Adipocyte (in vitro differentiated cells): ENCODE measurements around the gene MRPS21.
"Not testable (repeated sequence)": the region's sequence is repeated elsewhere in the genome, so short reads cannot be mapped to it uniquely, and the experiment has no call there.

Experiments
- DNase-seq: peaks from one replicate; pipeline ENCODE4 v3.0.0-alpha.2; 2015; ENCODE audit warnings: low read depth
- H3K27me3 ChIP-seq: replicated peaks from 2 replicates; pipeline ENCODE4 v1.7.0; 2013; ENCODE audit warnings: mild to moderate bottlenecking, low read length, moderate library complexity; ENCODE audit not compliant: control insufficient read depth, insufficient read depth
- H3K36me3 ChIP-seq: 2 replicates; pipeline ENCODE4 v1.7.0; 2013; ENCODE audit warnings: low read length, mild to moderate bottlenecking, moderate library complexity; ENCODE audit not compliant: control insufficient read depth, insufficient read depth, severe bottlenecking
- H3K4me1 ChIP-seq: 2 replicates; pipeline ENCODE4 v1.7.0; 2013; ENCODE audit warnings: mild to moderate bottlenecking, low read length, moderate library complexity; ENCODE audit not compliant: control insufficient read depth, insufficient read depth
- H3K4me3 ChIP-seq: 2 replicates; pipeline ENCODE4 v1.7.0; 2013; ENCODE audit warnings: mild to moderate bottlenecking, low read length, moderate library complexity
- H3K9ac ChIP-seq: 2 replicates; pipeline ENCODE4 v1.7.0; 2013; ENCODE audit warnings: mild to moderate bottlenecking, low read length, moderate library complexity
- H3K9me3 ChIP-seq: 2 replicates; pipeline ENCODE4 v1.7.0; 2013; ENCODE audit warnings: mild to moderate bottlenecking, low read length, moderate library complexity; ENCODE audit not compliant: control insufficient read depth

MRPS21 gene

DNA sequence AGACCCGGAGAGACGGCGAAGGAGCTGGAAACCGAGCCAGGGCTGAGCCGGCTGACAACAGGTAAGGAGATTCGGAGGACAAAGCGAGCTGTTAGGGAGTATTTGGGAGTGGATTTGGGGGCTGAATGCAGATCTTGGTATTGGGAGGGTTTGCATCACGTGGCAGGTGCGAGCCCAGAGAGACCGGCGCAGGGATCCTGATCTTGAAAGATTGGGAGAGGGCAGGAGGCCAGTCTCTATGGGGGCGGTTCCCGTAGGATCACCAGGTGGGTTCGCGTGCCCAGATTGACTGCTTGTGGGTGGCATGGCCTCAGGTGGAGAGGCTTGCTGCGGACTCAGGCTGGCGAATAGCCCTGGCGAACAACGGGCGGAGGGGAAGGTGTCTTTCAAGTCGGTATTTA is 11.1 kb upstream of the MRPS21 start:
- peak overlapping the region; percentile 80 for H3K9ac ChIP-seq
- peaks cover 6% of the 10 kb centered on the region for H3K36me3 ChIP-seq
- H3K4me1 ChIP-seq, result peaks cover 23% of the 10 kb centered on the region
- H3K4me3 ChIP-seq, result peak overlapping the region; percentile 88
- no peaks in the 10 kb centered on the region for H3K9me3 ChIP-seq
- no peak for DNase-seq
- no peaks in the 10 kb centered on the region for H3K27me3 ChIP-seq

DNA sequence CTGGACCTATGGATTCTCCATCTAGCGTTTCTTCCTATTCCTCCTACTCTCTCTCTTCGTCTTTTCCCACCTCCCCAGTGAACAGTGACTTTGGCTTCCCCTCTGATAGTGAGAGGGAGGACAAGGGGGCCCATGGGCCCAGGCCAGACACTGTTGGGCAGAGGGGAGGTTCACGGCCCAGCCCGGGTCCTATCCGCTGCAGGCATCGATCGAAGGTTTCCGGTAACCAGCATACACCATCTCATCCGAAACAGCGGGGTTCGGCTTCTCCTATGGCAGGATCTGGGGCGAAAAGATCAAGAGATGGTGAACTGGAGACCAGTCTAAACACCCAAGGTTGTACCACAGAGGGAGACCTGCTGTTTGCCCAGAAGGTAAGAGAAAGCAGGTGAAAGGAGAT is 10.4 kb upstream of the MRPS21 start:
- no peak for DNase-seq
- no peaks in the 10 kb centered on the region for H3K27me3 ChIP-seq
- peaks cover 6% of the 10 kb centered on the region for H3K36me3 ChIP-seq
- H3K4me1 ChIP-seq, result peaks cover 23% of the 10 kb centered on the region
- H3K9me3 ChIP-seq, result no peaks in the 10 kb centered on the region
- peak overlapping the region; percentile 88 for H3K4me3 ChIP-seq
- H3K9ac ChIP-seq, result peak overlapping the region; percentile 80

DNA sequence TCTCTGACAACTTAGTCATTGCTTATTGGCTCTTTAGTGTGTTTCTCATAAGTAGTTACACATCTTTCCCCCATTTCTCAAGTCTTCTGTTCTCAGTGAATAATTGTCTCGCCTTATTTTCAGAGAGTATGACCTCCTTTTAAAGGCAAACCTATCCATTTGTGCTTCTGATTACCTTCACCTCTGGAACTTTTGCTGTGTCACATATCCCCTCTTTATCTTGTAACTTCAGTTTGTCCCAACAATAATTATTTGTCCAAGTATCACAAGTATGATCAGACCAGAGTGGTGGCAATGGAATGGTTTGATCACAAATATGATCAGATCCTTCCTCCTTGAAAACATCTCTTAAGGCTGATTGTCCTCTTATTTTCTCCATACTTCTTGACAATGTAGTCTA is 5.3 kb upstream of the MRPS21 start:
- DNase-seq, result no peak
- Histone ChIP-seq H3K9ac (no peak overlapping the region), H3K36me3 (peaks cover 6% of the 10 kb centered on the region), H3K4me1 (peaks cover 6% of the 10 kb centered on the region), H3K9me3 (no peaks in the 10 kb centered on the region), H3K4me3 (no peak overlapping the region), H3K27me3 (no peaks in the 10 kb centered on the region)

DNA sequence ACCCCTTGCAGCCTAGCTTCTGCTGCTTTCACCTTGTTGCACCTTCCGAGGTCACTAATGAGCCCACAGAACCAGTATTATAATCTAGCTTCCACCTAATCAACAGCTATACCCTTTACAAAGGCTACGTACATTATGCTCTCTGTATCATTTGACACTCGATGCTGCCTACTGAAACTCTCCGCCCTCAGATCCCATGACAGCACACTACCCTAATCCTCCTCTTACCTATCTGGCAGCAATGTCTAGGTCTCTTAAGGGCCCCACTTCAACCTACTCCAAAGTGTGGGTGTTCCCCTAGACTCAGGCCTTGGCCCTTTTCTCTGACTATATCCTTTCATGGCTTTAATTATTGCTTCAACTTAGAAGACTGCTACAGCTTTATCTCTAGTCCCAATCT is 4.8 kb upstream of the MRPS21 start:
- peaks cover 6% of the 10 kb centered on the region for H3K36me3 ChIP-seq
- DNase-seq, result no peak
- peaks cover 7% of the 10 kb centered on the region for H3K4me1 ChIP-seq

DNA sequence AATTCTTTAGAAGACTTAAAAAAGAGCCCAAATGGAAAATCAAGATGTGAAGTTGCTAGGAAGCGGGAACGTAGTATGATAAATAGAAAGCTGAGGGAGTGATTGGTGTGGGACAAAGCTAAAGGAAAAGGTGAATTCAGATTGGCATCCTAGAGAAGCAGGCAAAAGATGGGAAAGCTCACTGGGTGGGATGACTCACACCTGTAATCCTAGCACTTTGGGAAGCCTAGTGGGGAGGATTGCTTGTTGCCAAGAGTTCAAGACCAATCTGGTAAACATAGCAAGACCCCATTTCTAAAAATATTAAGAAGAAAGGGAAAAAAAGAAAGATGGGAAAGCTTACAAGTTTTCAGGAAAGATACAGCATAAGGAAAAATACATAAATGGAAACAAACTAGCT is 1.8 kb downstream of the MRPS21 start:
- Histone ChIP-seq H3K27me3 (no peaks in the 10 kb centered on the region), H3K36me3 (peaks cover 19% of the 10 kb centered on the region), H3K9me3 (no peaks in the 10 kb centered on the region), H3K9ac (no peak overlapping the region), H3K4me1 (peaks cover 13% of the 10 kb centered on the region), H3K4me3 (no peak overlapping the region)
- DNase-seq, result no peak

More for the DNA sequence above, 4.8 kb upstream of the MRPS21 start:
- no peak overlapping the region for H3K9ac ChIP-seq
- no peak overlapping the region for H3K4me3 ChIP-seq
- no peaks in the 10 kb centered on the region for H3K9me3 ChIP-seq
- no peaks in the 10 kb centered on the region for H3K27me3 ChIP-seq

DNA sequence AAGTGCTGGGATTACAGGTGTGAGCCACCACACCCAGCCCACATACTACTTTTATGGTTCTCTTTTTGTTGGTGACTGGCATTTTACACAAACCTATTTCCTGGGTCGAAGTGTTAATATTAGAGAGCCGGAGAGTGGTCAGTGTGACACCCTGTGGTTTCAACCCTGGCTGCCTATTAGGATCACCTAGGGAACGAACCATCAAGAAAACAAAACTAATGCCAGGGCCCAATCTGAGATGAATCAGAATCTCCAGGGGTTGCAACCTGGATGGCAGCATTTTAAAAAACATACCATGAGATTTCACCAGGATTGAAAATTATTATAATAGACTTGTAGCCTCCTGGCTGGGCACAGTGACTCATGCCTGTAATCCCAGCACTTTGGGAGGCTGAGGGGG is 6.1 kb downstream of the MRPS21 start:
- H3K4me3 ChIP-seq, result no peak overlapping the region
- peaks cover 44% of the 10 kb centered on the region for H3K36me3 ChIP-seq
- no peaks in the 10 kb centered on the region for H3K4me1 ChIP-seq
- H3K9ac ChIP-seq, result no peak overlapping the region
- no peaks in the 10 kb centered on the region for H3K27me3 ChIP-seq
- no peak for DNase-seq
- H3K9me3 ChIP-seq, result no peaks in the 10 kb centered on the region

DNA sequence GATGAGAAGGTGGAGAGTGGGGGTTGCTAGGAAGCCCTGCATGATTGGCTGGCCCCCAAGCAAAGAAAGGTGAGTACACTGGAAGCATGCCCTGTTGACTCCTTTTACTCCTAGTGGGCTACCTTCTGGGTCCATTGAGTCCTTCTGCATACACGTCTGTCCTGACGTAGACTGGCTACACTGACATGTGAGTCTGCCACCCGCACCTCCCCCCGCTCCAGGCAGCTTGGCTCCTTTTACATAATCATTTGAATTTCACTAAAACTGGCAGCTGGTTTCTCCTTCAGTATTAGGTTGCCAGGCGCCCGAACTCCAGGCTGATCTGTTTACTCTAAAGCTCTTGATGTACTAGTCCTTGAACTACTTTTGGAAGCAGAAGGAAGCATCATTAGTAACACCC is 8.7 kb downstream of the MRPS21 start:
- DNase-seq, result no peak
- Histone ChIP-seq H3K36me3 (peaks cover 46% of the 10 kb centered on the region), H3K9ac (no peak overlapping the region)

DNA sequence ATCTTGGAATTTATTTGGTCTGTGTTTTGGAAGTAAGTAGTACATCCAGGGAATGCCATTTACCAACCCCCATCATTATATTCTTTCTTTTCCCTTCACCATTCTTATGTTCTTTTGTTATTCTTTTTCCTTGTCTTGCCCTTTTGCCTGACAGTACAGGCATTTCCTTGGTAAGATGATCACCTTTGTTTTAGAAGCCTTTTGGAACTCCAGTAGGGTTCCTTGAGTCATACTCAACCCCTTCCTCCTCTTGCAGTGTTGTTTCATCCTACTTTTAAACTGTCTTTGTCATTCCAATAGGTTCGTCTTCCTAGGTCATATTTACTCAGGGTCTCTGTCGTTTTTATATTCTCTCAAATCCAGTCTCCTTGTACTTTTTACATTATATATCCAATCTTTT is 9.2 kb downstream of the MRPS21 start:
- Histone ChIP-seq H3K36me3 (peaks cover 52% of the 10 kb centered on the region), H3K4me1 (no peaks in the 10 kb centered on the region), H3K4me3 (no peak overlapping the region), H3K9ac (no peak overlapping the region), H3K9me3 (no peaks in the 10 kb centered on the region), H3K27me3 (no peaks in the 10 kb centered on the region)
- no peak for DNase-seq

More for the DNA sequence above, 8.7 kb downstream of the MRPS21 start:
- Histone ChIP-seq H3K9me3 (no peaks in the 10 kb centered on the region), H3K27me3 (no peaks in the 10 kb centered on the region), H3K4me3 (no peak overlapping the region), H3K4me1 (no peaks in the 10 kb centered on the region)

DNA sequence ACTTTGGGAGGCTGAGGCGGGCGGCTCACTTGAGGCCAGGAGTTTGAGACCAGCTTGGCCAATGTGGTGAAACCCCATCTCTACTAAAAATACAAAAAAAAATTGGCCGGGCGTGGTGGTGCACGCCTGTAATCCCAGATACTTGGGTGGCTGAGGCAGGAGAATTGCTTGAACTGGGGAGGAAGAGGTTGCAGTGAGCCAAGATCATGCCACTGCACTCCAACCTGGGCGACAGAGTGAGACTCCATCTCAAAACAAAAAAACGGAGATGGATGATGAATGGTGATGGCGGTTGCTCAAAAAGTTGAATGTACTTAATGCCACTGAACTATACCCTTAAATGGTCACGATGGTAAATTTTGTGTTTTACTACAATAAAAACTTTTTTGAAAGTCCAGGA is 14.9 kb downstream of the MRPS21 start:
- H3K9me3 ChIP-seq, H3K4me3 ChIP-seq, H3K9ac ChIP-seq, H3K4me1 ChIP-seq, DNase-seq, H3K27me3 ChIP-seq: not testable (repeated sequence)
- H3K36me3 ChIP-seq, result peaks cover 25% of the 10 kb centered on the region

DNA sequence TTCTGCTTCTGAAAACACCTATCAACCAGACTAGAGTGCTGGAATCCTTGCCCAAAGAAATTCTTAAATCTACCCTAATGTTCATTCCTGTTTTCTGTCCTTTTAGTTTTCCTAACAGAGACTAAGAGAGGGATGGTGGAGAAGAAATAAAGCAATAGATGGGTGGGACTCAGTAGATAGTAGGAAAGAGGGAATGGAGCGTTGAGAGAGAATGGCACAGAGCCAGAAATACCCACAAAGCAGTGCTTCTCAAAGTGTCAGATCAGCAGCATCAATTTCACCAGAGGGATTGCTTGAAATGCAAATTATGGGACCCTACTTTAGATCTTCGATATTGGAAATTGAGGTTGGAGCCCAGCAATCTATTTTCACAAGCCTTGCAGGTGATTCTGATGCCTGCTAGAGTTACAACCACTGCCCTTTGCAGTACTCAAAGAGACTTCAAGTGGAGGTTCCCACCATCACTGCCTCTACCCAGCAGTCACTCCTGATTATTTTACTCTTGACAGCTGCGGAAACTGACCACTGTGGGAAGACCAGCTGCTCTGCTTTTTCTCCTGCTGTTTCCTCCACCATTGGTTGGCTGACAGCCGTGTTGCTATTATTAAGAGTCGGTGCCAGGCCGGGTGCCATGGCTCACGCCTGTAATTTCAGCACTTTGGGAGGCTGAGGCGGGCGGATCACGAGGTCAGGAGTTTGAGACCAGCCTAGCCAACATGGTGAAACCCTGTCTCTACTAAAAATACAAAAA is 16.3 kb downstream of the MRPS21 start:
- DNase-seq, result no peak

DNA sequence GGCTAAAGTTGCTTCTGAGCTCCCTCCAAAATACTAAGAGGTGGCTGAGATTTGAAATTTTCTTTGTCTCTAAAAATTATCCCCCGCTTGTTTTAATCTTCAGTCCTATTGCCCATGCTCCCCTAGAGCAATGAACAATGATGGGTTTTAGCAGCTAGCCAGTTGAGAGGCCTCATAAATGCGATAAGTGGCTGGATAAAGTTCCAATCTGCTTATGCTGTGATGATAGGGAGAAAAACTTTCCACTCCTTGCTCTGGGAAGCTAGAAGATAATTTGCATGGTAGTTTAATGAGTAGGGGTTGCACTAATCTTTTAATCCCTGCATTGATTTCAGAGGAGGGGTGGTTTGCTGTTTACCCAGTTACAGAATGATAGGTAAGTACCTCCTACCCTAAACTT is 18.1 kb downstream of the MRPS21 start:
- Histone ChIP-seq H3K27me3 (no peaks in the 10 kb centered on the region), H3K9ac (no peak overlapping the region), H3K4me3 (no peak overlapping the region), H3K9me3 (no peaks in the 10 kb centered on the region), H3K4me1 (no peaks in the 10 kb centered on the region), H3K36me3 (peaks cover 19% of the 10 kb centered on the region)
- DNase-seq, result no peak

More for the DNA sequence above, 16.3 kb downstream of the MRPS21 start:
- Histone ChIP-seq H3K9ac (no peak overlapping the region), H3K36me3 (peaks cover 24% of the 10 kb centered on the region), H3K4me1 (no peaks in the 10 kb centered on the region), H3K9me3 (no peaks in the 10 kb centered on the region), H3K27me3 (no peaks in the 10 kb centered on the region), H3K4me3 (no peak overlapping the region)

DNA sequence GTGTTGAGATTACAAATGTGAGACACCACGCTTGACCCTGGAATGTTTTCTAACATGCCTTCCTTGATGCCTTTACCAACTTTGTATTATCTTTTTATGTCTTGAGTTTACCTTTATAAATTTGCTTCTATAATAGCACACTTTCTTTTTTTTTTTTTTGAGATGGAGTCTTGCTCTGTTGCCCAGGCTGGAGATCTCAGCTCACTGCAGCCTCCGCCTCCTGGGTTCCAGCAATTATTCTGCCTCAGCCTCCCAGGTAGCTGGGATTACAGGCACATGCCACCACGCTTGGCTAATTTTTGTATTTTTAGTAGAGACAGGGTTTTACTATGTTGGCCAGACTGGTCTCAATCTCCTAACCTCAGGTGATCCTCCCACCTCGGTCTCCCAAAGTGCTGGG is 21.0 kb downstream of the MRPS21 start:
- not testable (repeated sequence) for H3K9ac ChIP-seq, H3K4me1 ChIP-seq, H3K36me3 ChIP-seq, H3K27me3 ChIP-seq, H3K9me3 ChIP-seq, DNase-seq, H3K4me3 ChIP-seq
